GM12891 (cell line): ENCODE results near the gene ZNF691.
"Not testable (repeated sequence)": the region's sequence is repeated elsewhere in the genome, so short reads cannot be mapped to it uniquely, and the experiment has no call there.

ENCODE experiments used
- DNase-seq: peaks from one replicate; pipeline ENCODE4 v3.0.0; 2011; ENCODE audit warnings: low spot score; ENCODE audit not compliant: insufficient read length
- FAIRE-seq: peaks from 2 replicates; lab custom pipeline; 2011; peaks lifted over from hg19 to GRCh38; lab: Jason Lieb, UNC
- PAX5 ChIP-seq: IDR thresholded peaks from 2 replicates; pipeline ENCODE4 v1.6.1; 2011; ENCODE audit warnings: low read length, moderate library complexity, mild to moderate bottlenecking; ENCODE audit not compliant: insufficient read depth, severe bottlenecking
- POLR2A ChIP-seq: IDR thresholded peaks from 2 replicates; pipeline ENCODE4 v1.6.1; 2011; ENCODE audit warnings: low read depth, low read length, control low read depth
- POLR2AphosphoS5 ChIP-seq: IDR thresholded peaks from 2 replicates; pipeline ENCODE4 v1.6.1; 2011; ENCODE audit warnings: low read depth, low read length, control low read depth
- POU2F2 ChIP-seq: IDR thresholded peaks from 2 replicates; pipeline ENCODE4 v1.6.1; 2011; ENCODE audit warnings: low read depth, mild to moderate bottlenecking, control low read depth, low read length, moderate library complexity
- SPI1 ChIP-seq: IDR thresholded peaks from 2 replicates; pipeline ENCODE4 v1.6.1; 2011; ENCODE audit warnings: low read depth, low read length, control low read depth
- TAF1 ChIP-seq: IDR thresholded peaks from 2 replicates; pipeline ENCODE4 v1.6.1; 2011; ENCODE audit warnings: low read depth, low read length, control low read depth

Gene ZNF691

GRCh38 chr1:42877380-42877779 lies 31.0 kb downstream of the ZNF691 start:
- DNase-seq (no peak), FAIRE-seq (no peak)
- TF ChIP-seq POLR2AphosphoS5 (no peak), SPI1 (no peak), POU2F2 (no peak), TAF1 (no peak), POLR2A (no peak), PAX5 (no peak)

GRCh38 chr1:42880384-42880783 lies 34.0 kb downstream of the ZNF691 start:
- no peak for FAIRE-seq
- TF ChIP-seq TAF1 (no peak), SPI1 (no peak), POLR2A (no peak), PAX5 (no peak), POLR2AphosphoS5 (no peak), POU2F2 (no peak)
- no peak for DNase-seq

- TF ChIP-seq POLR2AphosphoS5 (no peak), PAX5 (no peak), TAF1 (no peak), POU2F2 (no peak), POLR2A (no peak), SPI1 (no peak)
- DNase-seq (no peak), FAIRE-seq (no peak)
Observed at GRCh38 chr1:42886046-42886739, 39.8 kb downstream of the ZNF691 start.

GRCh38 chr1:42886800-42887199 lies 40.4 kb downstream of the ZNF691 start:
- TF ChIP-seq POLR2A (no peak), POU2F2 (no peak), SPI1 (no peak), TAF1 (no peak), PAX5 (no peak), POLR2AphosphoS5 (no peak)
- DNase-seq, result no peak

GRCh38 chr1:42887366-42887765 lies 41.0 kb downstream of the ZNF691 start:
- DNase-seq (no peak), FAIRE-seq (no peak)
- no peak for TF ChIP-seq POLR2AphosphoS5
- TF ChIP-seq POU2F2, result no peak
- TF ChIP-seq POLR2A, result no peak
- no peak for TF ChIP-seq SPI1
- no peak for TF ChIP-seq TAF1

More at GRCh38 chr1:42886800-42887199, 40.4 kb downstream of the ZNF691 start:
- FAIRE-seq, result no peak

- DNase-seq (no peak), FAIRE-seq (no peak)
- TF ChIP-seq TAF1 (no peak), POLR2A (no peak), POU2F2 (no peak), PAX5 (no peak), POLR2AphosphoS5 (no peak)
Observed at GRCh38 chr1:42888013-42888633, 41.7 kb downstream of the ZNF691 start.

- TF ChIP-seq POLR2A (no peak), SPI1 (no peak), PAX5 (no peak), TAF1 (no peak), POU2F2 (no peak), POLR2AphosphoS5 (no peak)
Observed at GRCh38 chr1:42889264-42889663, 42.9 kb downstream of the ZNF691 start.

GRCh38 chr1:42891465-42892138 lies 45.2 kb downstream of the ZNF691 start:
- DNase-seq (no peak), FAIRE-seq (no peak)
- no peak for TF ChIP-seq SPI1
- TF ChIP-seq POU2F2, result no peak
- TF ChIP-seq PAX5, result no peak
- TF ChIP-seq POLR2AphosphoS5, result no peak
- TF ChIP-seq TAF1, result no peak
- no peak for TF ChIP-seq POLR2A

More at GRCh38 chr1:42889264-42889663, 42.9 kb downstream of the ZNF691 start:
- DNase-seq (no peak), FAIRE-seq (no peak)

GRCh38 chr1:42899960-42900359 lies 53.5 kb downstream of the ZNF691 start:
- not testable (repeated sequence) for FAIRE-seq, DNase-seq
